Measurements from ENCODE around the gene ZNF428. TPM values are rescaled to one million over a fixed set of nuclear protein-coding genes. Genes with fewer than 3 reads are reported as not detected.
A peak's percentile ranks its signal among the peaks of the same experiment; 100 is the strongest.

ZNF428 gene
- polyA plus RNA-seq, 3 donors, result 3.8 to 5.6 (median 3.9) TPM

GRCh38 chr19:43658001-43658400 is 38.6 kb upstream of the ZNF428 start:
- peak overlapping the region in 3 of 7 donors; percentile 13 to 26 (median 18) for H3K27ac Mint-ChIP-seq
- H3K36me3 ChIP-seq (replicated peaks in 1 of 2; ENCODE audit: control insufficient read depth in 1 of 2, insufficient read depth in 2 of 2, low read length in 2 of 2), result peaks cover 92 to 100% of the 10 kb centered on the region in 2 donors
- DNase-seq, result peak in 1 of 3 donors; percentile 17
- H3K4me1 Mint-ChIP-seq, result no peaks in the 10 kb centered on the region
- H3K9ac ChIP-seq (ENCODE audit: insufficient read depth, low read length, poor library complexity, severe bottlenecking), result no peak overlapping the region
- no peaks in the 10 kb centered on the region for H3K4me1 ChIP-seq (ENCODE audit: control insufficient read depth in 1 of 2, insufficient read depth in 2 of 2, low read length in 2 of 2)
- H3K27me3 ChIP-seq (ENCODE audit: control insufficient read depth in 2 of 2, insufficient read depth in 2 of 2, low read length in 2 of 2), result no peaks in the 10 kb centered on the region
- 100% methylated on average over 1 of the region's 2 CpGs for WGBS (ENCODE audit: insufficient coverage)
- peaks cover 7 to 8% of the 10 kb centered on the region in 2 donors for H3K9me3 ChIP-seq (replicated peaks in 1 of 2; ENCODE audit: control insufficient read depth in 1 of 2, insufficient read depth in 1 of 2, low read length in 2 of 2)
- no peak overlapping the region for H2AFZ ChIP-seq (ENCODE audit: insufficient read depth, low read depth, low read length, poor library complexity, severe bottlenecking)
- peaks cover 88 to 99% of the 10 kb centered on the region in 2 donors for H3K36me3 Mint-ChIP-seq
- H3K9me3 Mint-ChIP-seq, result peaks cover 6 to 19% (median 11%) of the 10 kb centered on the region in 7 donors
- peaks cover 0 to 8% (median 0%) of the 10 kb centered on the region in 3 donors for H3K27me3 Mint-ChIP-seq (ENCODE audit: low read depth in 3 of 3)
- H3K79me2 ChIP-seq (ENCODE audit: insufficient read depth, low read length), result peaks cover 80% of the 10 kb centered on the region
- H3K4me3 ChIP-seq (replicated peaks in 1 of 3; ENCODE audit: low read depth in 2 of 3, low read length in 3 of 3), result no peak overlapping the region
- TF ChIP-seq, protein P1, sequence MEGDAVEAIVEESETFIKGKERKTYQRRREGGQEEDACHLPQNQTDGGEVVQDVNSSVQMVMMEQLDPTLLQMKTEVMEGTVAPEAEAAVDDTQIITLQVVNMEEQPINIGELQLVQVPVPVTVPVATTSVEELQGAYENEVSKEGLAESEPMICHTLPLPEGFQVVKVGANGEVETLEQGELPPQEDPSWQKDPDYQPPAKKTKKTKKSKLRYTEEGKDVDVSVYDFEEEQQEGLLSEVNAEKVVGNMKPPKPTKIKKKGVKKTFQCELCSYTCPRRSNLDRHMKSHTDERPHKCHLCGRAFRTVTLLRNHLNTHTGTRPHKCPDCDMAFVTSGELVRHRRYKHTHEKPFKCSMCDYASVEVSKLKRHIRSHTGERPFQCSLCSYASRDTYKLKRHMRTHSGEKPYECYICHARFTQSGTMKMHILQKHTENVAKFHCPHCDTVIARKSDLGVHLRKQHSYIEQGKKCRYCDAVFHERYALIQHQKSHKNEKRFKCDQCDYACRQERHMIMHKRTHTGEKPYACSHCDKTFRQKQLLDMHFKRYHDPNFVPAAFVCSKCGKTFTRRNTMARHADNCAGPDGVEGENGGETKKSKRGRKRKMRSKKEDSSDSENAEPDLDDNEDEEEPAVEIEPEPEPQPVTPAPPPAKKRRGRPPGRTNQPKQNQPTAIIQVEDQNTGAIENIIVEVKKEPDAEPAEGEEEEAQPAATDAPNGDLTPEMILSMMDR (IDR thresholded peaks at IDR 0.05), result no peak
- intact Hi-C loops (cut with micrococcal nuclease), result no loop called here
- no peak overlapping the region for H3K27ac ChIP-seq (ENCODE audit: low read depth in 1 of 2, low read length in 2 of 2)
- peaks cover 100% of the 10 kb centered on the region for H4K20me1 ChIP-seq (ENCODE audit: insufficient read depth, low read length)
- H3K4me3 Mint-ChIP-seq, result no peak overlapping the region
- H3K4me2 ChIP-seq (replicated peaks; ENCODE audit: extremely low read depth, low read length, poor library complexity, severe bottlenecking), result no peak overlapping the region

DNA sequence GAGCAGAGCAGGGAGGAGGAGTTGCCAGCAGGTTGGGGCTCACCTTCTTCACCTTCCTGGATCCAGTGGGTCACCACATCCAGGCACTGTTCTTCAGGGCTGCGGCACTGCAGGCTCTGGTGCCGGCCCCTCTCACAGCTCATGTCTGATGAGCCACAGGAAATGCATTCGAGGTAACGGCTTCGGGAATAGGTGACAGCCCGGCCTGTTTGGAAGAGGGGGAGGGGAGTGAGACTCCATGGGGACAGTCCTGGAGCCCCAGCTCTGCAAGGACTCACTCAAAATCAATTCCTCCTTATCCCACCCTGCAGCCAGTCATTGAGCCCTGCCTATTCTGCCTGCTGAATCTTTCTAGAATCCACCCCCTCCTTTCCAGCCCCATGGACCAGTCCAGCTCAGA is 37.0 kb upstream of the ZNF428 start:
- Mint-ChIP-seq H3K36me3 (peaks cover 88 to 99% of the 10 kb centered on the region in 2 donors), H3K9me3 (peaks cover 6 to 16% (median 9%) of the 10 kb centered on the region in 7 donors), H3K4me1 (no peaks in the 10 kb centered on the region), H3K4me3 (no peak overlapping the region), H3K27ac (peak overlapping the region in 5 of 7 donors; percentile 21 to 72 (median 68)), H3K27me3 (ENCODE audit: low read depth in 3 of 3) (peaks cover 0 to 7% (median 0%) of the 10 kb centered on the region in 3 donors)
- peaks cover 70% of the 10 kb centered on the region for H3K79me2 ChIP-seq (ENCODE audit: insufficient read depth, low read length)
- WGBS (ENCODE audit: insufficient coverage), result 100% methylated on average over 2 of the region's 6 CpGs
- TF ChIP-seq, protein P1 (IDR thresholded peaks at IDR 0.05), result no peak
- peaks cover 100% of the 10 kb centered on the region for H4K20me1 ChIP-seq (ENCODE audit: insufficient read depth, low read length)
- H3K27me3 ChIP-seq (ENCODE audit: control insufficient read depth in 2 of 2, insufficient read depth in 2 of 2, low read length in 2 of 2), result no peaks in the 10 kb centered on the region
- no peaks in the 10 kb centered on the region for H3K4me1 ChIP-seq (ENCODE audit: control insufficient read depth in 1 of 2, insufficient read depth in 2 of 2, low read length in 2 of 2)
- H3K4me2 ChIP-seq (replicated peaks; ENCODE audit: extremely low read depth, low read length, poor library complexity, severe bottlenecking), result no peak overlapping the region
- no peak overlapping the region for H3K9ac ChIP-seq (ENCODE audit: insufficient read depth, low read length, poor library complexity, severe bottlenecking)
- H3K9me3 ChIP-seq (replicated peaks in 1 of 2; ENCODE audit: control insufficient read depth in 1 of 2, insufficient read depth in 1 of 2, low read length in 2 of 2), result peaks cover 7 to 8% of the 10 kb centered on the region in 2 donors
- H3K27ac ChIP-seq (ENCODE audit: low read depth in 1 of 2, low read length in 2 of 2), result no peak overlapping the region
- peak in 1 of 3 donors; percentile 14 for DNase-seq
- intact Hi-C loops (cut with micrococcal nuclease), result no loop called here
- H2AFZ ChIP-seq (ENCODE audit: insufficient read depth, low read depth, low read length, poor library complexity, severe bottlenecking), result no peak overlapping the region
- H3K4me3 ChIP-seq (replicated peaks in 1 of 3; ENCODE audit: low read depth in 2 of 3, low read length in 3 of 3), result no peak overlapping the region
- peaks cover 94 to 100% of the 10 kb centered on the region in 2 donors for H3K36me3 ChIP-seq (replicated peaks in 1 of 2; ENCODE audit: control insufficient read depth in 1 of 2, insufficient read depth in 2 of 2, low read length in 2 of 2)
